ENCODE measurements around the gene SERINC3.

DNA sequence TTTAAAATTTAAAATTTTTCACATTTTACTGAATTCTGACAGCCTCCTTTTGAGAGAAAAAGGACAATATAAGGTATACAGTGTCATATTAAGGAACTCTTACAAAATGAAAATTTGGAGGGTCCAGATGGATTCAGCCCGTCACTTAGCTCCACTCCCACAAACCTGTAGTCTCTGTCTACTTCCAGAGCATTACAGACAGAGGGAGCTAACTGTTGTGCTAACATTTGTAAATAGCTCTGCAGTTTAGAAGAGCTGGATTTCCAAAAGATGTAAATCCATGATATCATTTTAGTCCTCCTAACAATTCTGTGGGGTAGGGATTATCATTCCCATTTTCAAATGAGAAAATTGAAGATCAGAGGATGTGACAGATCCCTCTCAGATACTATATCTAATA lies 16.1 kb upstream of the SERINC3 start:
- TF ChIP-seq HDAC6 (IDR thresholded peaks at IDR 0.05; ENCODE audit: low read depth, low read length) (no peak), FOXA1 (IDR thresholded peaks at IDR 0.05) (no peak), FOXA1 (CRISPR knock-in tag; IDR thresholded peaks at IDR 0.05) (no peak), JUND (CRISPR knock-in tag; IDR thresholded peaks at IDR 0.05) (no peak), ARID2 (CRISPR knock-in tag; IDR thresholded peaks at IDR 0.05; ENCODE audit: borderline replicate concordance) (no peak), SRSF1 (optimal IDR thresholded peaks at IDR 0.05; ENCODE audit: low read depth, low read length) (no peak), ZNF775 (CRISPR knock-in tag; IDR thresholded peaks at IDR 0.05; ENCODE audit: borderline replicate concordance) (no peak)
- TF ChIP-seq, protein P1, sequence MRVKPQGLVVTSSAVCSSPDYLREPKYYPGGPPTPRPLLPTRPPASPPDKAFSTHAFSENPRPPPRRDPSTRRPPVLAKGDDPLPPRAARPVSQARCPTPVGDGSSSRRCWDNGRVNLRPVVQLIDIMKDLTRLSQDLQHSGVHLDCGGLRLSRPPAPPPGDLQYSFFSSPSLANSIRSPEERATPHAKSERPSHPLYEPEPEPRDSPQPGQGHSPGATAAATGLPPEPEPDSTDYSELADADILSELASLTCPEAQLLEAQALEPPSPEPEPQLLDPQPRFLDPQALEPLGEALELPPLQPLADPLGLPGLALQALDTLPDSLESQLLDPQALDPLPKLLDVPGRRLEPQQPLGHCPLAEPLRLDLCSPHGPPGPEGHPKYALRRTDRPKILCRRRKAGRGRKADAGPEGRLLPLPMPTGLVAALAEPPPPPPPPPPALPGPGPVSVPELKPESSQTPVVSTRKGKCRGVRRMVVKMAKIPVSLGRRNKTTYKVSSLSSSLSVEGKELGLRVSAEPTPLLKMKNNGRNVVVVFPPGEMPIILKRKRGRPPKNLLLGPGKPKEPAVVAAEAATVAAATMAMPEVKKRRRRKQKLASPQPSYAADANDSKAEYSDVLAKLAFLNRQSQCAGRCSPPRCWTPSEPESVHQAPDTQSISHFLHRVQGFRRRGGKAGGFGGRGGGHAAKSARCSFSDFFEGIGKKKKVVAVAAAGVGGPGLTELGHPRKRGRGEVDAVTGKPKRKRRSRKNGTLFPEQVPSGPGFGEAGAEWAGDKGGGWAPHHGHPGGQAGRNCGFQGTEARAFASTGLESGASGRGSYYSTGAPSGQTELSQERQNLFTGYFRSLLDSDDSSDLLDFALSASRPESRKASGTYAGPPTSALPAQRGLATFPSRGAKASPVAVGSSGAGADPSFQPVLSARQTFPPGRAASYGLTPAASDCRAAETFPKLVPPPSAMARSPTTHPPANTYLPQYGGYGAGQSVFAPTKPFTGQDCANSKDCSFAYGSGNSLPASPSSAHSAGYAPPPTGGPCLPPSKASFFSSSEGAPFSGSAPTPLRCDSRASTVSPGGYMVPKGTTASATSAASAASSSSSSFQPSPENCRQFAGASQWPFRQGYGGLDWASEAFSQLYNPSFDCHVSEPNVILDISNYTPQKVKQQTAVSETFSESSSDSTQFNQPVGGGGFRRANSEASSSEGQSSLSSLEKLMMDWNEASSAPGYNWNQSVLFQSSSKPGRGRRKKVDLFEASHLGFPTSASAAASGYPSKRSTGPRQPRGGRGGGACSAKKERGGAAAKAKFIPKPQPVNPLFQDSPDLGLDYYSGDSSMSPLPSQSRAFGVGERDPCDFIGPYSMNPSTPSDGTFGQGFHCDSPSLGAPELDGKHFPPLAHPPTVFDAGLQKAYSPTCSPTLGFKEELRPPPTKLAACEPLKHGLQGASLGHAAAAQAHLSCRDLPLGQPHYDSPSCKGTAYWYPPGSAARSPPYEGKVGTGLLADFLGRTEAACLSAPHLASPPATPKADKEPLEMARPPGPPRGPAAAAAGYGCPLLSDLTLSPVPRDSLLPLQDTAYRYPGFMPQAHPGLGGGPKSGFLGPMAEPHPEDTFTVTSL (CRISPR knock-in tag; IDR thresholded peaks at IDR 0.05; ENCODE audit: borderline replicate concordance), result no peak
- TF ChIP-seq, protein P2, sequence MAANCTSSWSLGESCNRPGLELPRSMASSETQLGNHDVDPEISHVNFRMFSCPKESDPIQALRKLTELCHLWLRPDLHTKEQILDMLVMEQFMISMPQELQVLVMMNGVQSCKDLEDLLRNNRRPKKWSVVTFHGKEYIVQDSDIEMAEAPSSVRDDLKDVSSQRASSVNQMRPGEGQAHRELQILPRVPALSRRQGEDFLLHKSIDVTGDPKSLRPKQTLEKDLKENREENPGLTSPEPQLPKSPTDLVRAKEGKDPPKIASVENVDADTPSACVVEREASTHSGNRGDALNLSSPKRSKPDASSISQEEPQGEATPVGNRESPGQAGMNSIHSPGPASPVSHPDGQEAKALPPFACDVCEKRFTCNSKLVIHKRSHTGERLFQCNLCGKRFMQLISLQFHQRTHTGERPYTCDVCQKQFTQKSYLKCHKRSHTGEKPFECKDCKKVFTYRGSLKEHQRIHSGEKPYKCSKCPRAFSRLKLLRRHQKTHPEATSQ (CRISPR knock-in tag; IDR thresholded peaks at IDR 0.05; ENCODE audit: borderline replicate concordance), result no peak
